Measurements from ENCODE around the gene KCNJ2.

GRCh38 chr17:70132505-70132904 lies 36.8 kb upstream of the KCNJ2 start:
- TF ChIP-seq CTCF (conservative IDR thresholded peaks at IDR 0.05; ENCODE audit: low read length): no peak
- no peak for TF ChIP-seq EZH2phosphoT487 (IDR thresholded peaks at IDR 0.05; ENCODE audit: borderline replicate concordance)
